Neutrophil (primary cell): Measurements from ENCODE around the gene MLPH.

ENCODE experiments used
- H3K27ac ChIP-seq: fragments of 200-600 bp; sonication (generic); 2 replicates; pipeline ENCODE4 v1.5.1; 2016; ENCODE audit warnings: mild to moderate bottlenecking, moderate library complexity
- H3K27me3 ChIP-seq: fragments of 200-600 bp; sonication (generic); 2 replicates; pipeline ENCODE4 v1.6.0; 2016; ENCODE audit warnings: mild to moderate bottlenecking
- H3K36me3 ChIP-seq: fragments of 200-600 bp; sonication (generic); 2 replicates; pipeline ENCODE4 v1.5.1; 2017
- H3K4me1 ChIP-seq, 2 experiments: fragments of 200-600 bp in 1 of 2; sonication (generic) in 1 of 2; 1 replicate in 1 of 2; 2 replicates in 1 of 2; pipeline versions ENCODE4 v1.5.1 to v1.6.1; 2013 to 2016; ENCODE audit warnings: low read depth in 1 of 2, low read length in 1 of 2, mild to moderate bottlenecking in 1 of 2, moderate library complexity in 1 of 2; ENCODE audit not compliant: control insufficient read depth in 1 of 2, insufficient read depth in 1 of 2
- H3K4me3 ChIP-seq, 2 experiments: fragments of 200-600 bp in 1 of 2; sonication (generic) in 1 of 2; 1 replicate in 1 of 2; 2 replicates in 1 of 2; pipeline ENCODE4 v1.5.1; 2013 to 2016; ENCODE audit warnings: low read depth in 1 of 2, low read length in 1 of 2, mild to moderate bottlenecking in 1 of 2, moderate library complexity in 1 of 2
- H3K9me3 ChIP-seq: fragments of 200-600 bp; sonication (generic); 2 replicates; pipeline ENCODE4 v1.5.1; 2016
- CTCF ChIP-seq: fragments of 200-600 bp; sonication (generic); IDR thresholded peaks from 2 replicates; pipeline ENCODE4 v1.5.1; 2016; ENCODE audit warnings: antibody characterized with exemption

Gene MLPH

DNA sequence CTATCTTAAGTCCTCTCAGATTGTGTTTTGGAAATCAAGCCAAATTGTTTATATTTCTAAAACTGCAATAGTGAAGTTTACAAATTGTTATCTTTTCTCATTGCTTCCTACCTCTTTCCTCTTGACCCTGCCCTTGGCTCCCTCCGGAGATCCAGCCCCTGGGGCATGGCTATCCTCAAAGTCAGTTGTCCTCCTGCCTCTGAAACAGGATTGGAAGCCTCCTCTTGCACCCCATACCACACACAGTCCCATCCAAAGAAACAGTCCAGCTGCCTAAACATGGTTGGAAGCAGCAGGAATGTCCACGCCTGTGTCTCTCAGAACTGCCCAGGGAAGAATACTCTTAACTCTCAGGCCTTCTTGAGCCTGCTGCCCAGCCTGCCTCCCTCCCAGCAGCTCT lies 43.0 kb upstream of the MLPH start:
- H3K27me3 ChIP-seq, result peaks cover 1% of the 10 kb centered on the region
- no peak overlapping the region for H3K27ac ChIP-seq
- H3K4me3 ChIP-seq, result no peak overlapping the region
- no peaks in the 10 kb centered on the region for H3K9me3 ChIP-seq
- H3K4me1 ChIP-seq, result no peaks in the 10 kb centered on the region
- TF ChIP-seq CTCF, result no peak
- no peaks in the 10 kb centered on the region for H3K36me3 ChIP-seq

GRCh38 chr2:237445611-237446337 lies 41.3 kb upstream of the MLPH start:
- Histone ChIP-seq H3K4me1 (no peaks in the 10 kb centered on the region), H3K27ac (no peak overlapping the region), H3K27me3 (peaks cover 8% of the 10 kb centered on the region), H3K36me3 (no peaks in the 10 kb centered on the region), H3K9me3 (no peaks in the 10 kb centered on the region), H3K4me3 (no peak overlapping the region)
- no peak for TF ChIP-seq CTCF

- no peaks in the 10 kb centered on the region for H3K36me3 ChIP-seq
- H3K4me1 ChIP-seq, result no peaks in the 10 kb centered on the region
- no peak for TF ChIP-seq CTCF
- no peak overlapping the region for H3K4me3 ChIP-seq
- H3K27me3 ChIP-seq, result peaks cover 8% of the 10 kb centered on the region
- no peaks in the 10 kb centered on the region for H3K9me3 ChIP-seq
- H3K27ac ChIP-seq, result no peak overlapping the region
Observed at GRCh38 chr2:237446338-237446665, 40.7 kb upstream of the MLPH start.

GRCh38 chr2:237447496-237447895 lies 39.6 kb upstream of the MLPH start:
- H3K27ac ChIP-seq, result no peak overlapping the region
- peaks cover 8% of the 10 kb centered on the region for H3K27me3 ChIP-seq
- H3K4me3 ChIP-seq, result no peak overlapping the region
- H3K36me3 ChIP-seq, result no peaks in the 10 kb centered on the region
- TF ChIP-seq CTCF, result no peak
- H3K9me3 ChIP-seq, result no peaks in the 10 kb centered on the region
- no peaks in the 10 kb centered on the region for H3K4me1 ChIP-seq

- no peak for TF ChIP-seq CTCF
- H3K36me3 ChIP-seq, result no peaks in the 10 kb centered on the region
- H3K4me3 ChIP-seq, result no peak overlapping the region
- H3K27me3 ChIP-seq, result peaks cover 8% of the 10 kb centered on the region
- no peak overlapping the region for H3K27ac ChIP-seq
- no peaks in the 10 kb centered on the region for H3K4me1 ChIP-seq
- H3K9me3 ChIP-seq, result no peaks in the 10 kb centered on the region
Observed at GRCh38 chr2:237448171-237448570, 38.9 kb upstream of the MLPH start.
